Neuronal stem cell (in vitro differentiated cells): ENCODE data around the gene SMARCD3.
A peak's percentile ranks its signal among the peaks of the same experiment; 100 is the strongest.

ENCODE experiments used
- DNase-seq: peaks from one replicate; pipeline ENCODE4 v3.0.0-alpha.2; 2013; ENCODE audit warnings: low spot score
- H2AFZ ChIP-seq: one replicate; pipeline ENCODE4 v1.6.1; 2013; ENCODE audit warnings: mild to moderate bottlenecking, low read length, inconsistent platforms
- H2AK5ac ChIP-seq: 2 replicates; pipeline ENCODE4 v1.6.1; 2013; ENCODE audit warnings: low read depth, mild to moderate bottlenecking, inconsistent platforms, low read length, moderate library complexity, mixed read lengths
- H2BK120ac ChIP-seq: 2 replicates; pipeline ENCODE4 v1.6.1; 2013; ENCODE audit warnings: low read depth, mild to moderate bottlenecking, inconsistent platforms, low read length, moderate library complexity, mixed read lengths
- H2BK12ac ChIP-seq: one replicate; pipeline ENCODE4 v1.6.1; 2013; ENCODE audit warnings: low read length, inconsistent platforms
- H2BK15ac ChIP-seq: 2 replicates; pipeline ENCODE4 v1.6.1; 2013; ENCODE audit warnings: mild to moderate bottlenecking, low read length, inconsistent platforms, mixed read lengths
- H2BK5ac ChIP-seq: one replicate; pipeline ENCODE4 v1.6.1; 2013; ENCODE audit warnings: inconsistent platforms, mild to moderate bottlenecking, low read length, moderate library complexity
- H3K14ac ChIP-seq: one replicate; pipeline ENCODE4 v1.6.1; 2013; ENCODE audit warnings: low read length, inconsistent platforms
- H3K18ac ChIP-seq: 2 replicates; pipeline ENCODE4 v1.6.1; 2013; ENCODE audit warnings: low read length, inconsistent platforms
- H3K23ac ChIP-seq: 2 replicates; pipeline ENCODE4 v1.6.1; 2013; ENCODE audit warnings: low read depth, mild to moderate bottlenecking, mixed read lengths, low read length, inconsistent platforms; ENCODE audit not compliant: poor library complexity
- H3K27ac ChIP-seq: replicated peaks from 3 replicates; pipeline ENCODE4 v1.5.1; 2013; ENCODE audit warnings: low read length, inconsistent platforms
- H3K27me3 ChIP-seq, 3 experiments: 2 replicates each; pipeline ENCODE4 v1.6.1; 2013; ENCODE audit warnings: low read length in 3 of 3, mild to moderate bottlenecking in 2 of 3, inconsistent platforms in 1 of 3, low read depth in 1 of 3, mixed read lengths in 1 of 3, moderate library complexity in 1 of 3; ENCODE audit not compliant: control insufficient read depth in 3 of 3, insufficient read depth in 3 of 3
- H3K36me3 ChIP-seq, 2 donors: replicated peaks in 1 of 2; 2 replicates each; pipeline ENCODE4 v1.6.1; 2013; ENCODE audit warnings: low read length in 2 of 2; ENCODE audit not compliant: control insufficient read depth in 2 of 2, insufficient read depth in 2 of 2
- H3K4ac ChIP-seq: 2 replicates; pipeline ENCODE4 v1.6.1; 2013; ENCODE audit warnings: inconsistent platforms, mild to moderate bottlenecking, low read length, moderate library complexity
- H3K4me1 ChIP-seq, 2 donors: 1 replicate in 1 of 2; 2 replicates in 1 of 2; pipeline ENCODE4 v1.6.1; 2013; ENCODE audit warnings: low read length in 2 of 2, low read depth in 1 of 2; ENCODE audit not compliant: control insufficient read depth in 2 of 2, insufficient read depth in 1 of 2
- H3K4me2 ChIP-seq: one replicate; pipeline ENCODE4 v1.6.1; 2013; ENCODE audit warnings: mild to moderate bottlenecking, low read length, inconsistent platforms; ENCODE audit not compliant: insufficient read depth, poor library complexity, severe bottlenecking
- H3K4me3 ChIP-seq, 2 donors: 2 replicates each; pipeline ENCODE4 v1.5.1; 2013; ENCODE audit warnings: low read length in 2 of 2, mild to moderate bottlenecking in 2 of 2, inconsistent platforms in 1 of 2, moderate library complexity in 1 of 2
- H3K79me1 ChIP-seq: one replicate; pipeline ENCODE4 v1.6.1; 2013; ENCODE audit warnings: low read depth, mild to moderate bottlenecking, inconsistent platforms, low read length, moderate library complexity
- H3K9ac ChIP-seq: one replicate; pipeline ENCODE4 v1.6.1; 2013; ENCODE audit warnings: mild to moderate bottlenecking, low read depth, low read length, inconsistent platforms; ENCODE audit not compliant: poor library complexity
- H3K9me3 ChIP-seq, 2 donors: replicated peaks in 1 of 2; 2 replicates each; pipeline versions ENCODE3 to v1.6.1; 2013; ENCODE audit warnings: low read length in 2 of 2, mild to moderate bottlenecking in 2 of 2, inconsistent platforms in 1 of 2, low read depth in 1 of 2, mixed read lengths in 1 of 2, moderate library complexity in 1 of 2; ENCODE audit not compliant: control insufficient read depth in 2 of 2, insufficient read depth in 1 of 2
- H4K8ac ChIP-seq: one replicate; pipeline ENCODE4 v1.6.1; 2013; ENCODE audit warnings: low read depth, mild to moderate bottlenecking, inconsistent platforms, low read length, moderate library complexity
- H4K91ac ChIP-seq: one replicate; pipeline ENCODE4 v1.6.1; 2013; ENCODE audit warnings: low read length, low read depth, mild to moderate bottlenecking, inconsistent platforms; ENCODE audit not compliant: poor library complexity
- WGBS, 2 donors: extraction: QIAGEN DNeasy Blood & Tissue Kit; methylation state at CpG; one replicate each; pipeline ENCODE4 v1.1.7; 2013; ENCODE audit warnings: missing lambda C conversion rate in 2 of 2, mixed read lengths in 1 of 2; ENCODE audit not compliant: insufficient read length in 2 of 2, insufficient replicate concordance in 1 of 2; ENCODE audit errors: extremely low coverage in 2 of 2; 5-methylcytosine and 5-hydroxymethylcytosine counted together

The SMARCD3 gene

DNA sequence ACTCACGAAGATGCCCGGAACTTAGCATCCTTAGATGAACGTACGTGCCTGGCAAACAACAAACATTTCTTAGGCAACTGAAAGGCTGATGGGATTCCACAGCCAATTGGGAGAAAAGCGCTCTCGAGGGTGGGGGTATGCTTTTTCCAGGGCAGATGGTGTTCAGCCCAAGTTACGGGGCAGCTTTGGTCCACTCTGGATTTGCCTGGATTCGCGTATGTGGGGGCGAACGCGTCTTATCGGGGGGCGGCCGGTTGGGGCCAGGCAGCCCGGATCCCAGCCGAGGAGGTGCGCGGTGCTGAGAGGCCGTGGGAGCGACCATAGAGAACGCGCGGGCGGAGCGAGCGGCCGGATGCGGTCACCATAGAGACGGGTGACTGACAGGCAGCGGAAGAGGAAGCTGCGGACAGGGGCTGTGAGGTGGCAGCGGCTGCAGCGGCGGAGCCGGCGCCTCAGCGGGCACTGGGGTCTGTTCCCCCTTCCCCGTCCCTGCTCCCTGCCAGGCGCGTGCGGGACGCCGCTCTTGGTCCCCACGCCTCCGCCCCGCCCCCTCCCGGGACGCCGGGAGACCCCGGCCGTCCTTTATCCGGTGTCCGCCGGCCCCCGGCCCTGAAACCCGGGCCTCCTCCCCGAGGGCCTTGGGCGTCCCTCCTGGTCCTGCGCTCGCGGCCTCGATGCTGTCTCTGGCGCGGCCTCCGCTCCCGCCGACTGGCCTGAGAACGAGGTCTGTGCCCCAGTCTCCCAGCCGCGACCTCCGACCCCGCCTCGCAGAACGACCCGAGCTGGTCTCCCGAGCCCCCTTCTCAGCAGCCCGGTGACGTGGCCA lies 16.2 kb downstream of the SMARCD3 start, which contains the start of gene CHPF2:
TSS of gene CHPF2 (plus strand) at position 393 of the 826 bp plus-strand sequence. CDS start 1,529 bp downstream, outside the sequence.
- Histone ChIP-seq H2BK120ac (no peak within 1 kb of the TSS), H3K27ac (no peak within 1 kb of the TSS), H2BK5ac (peak within 1 kb of the TSS; percentile 4), H3K18ac (peak within 1 kb of the TSS; percentile 95), H2AK5ac (peak within 1 kb of the TSS; percentile 95), H4K8ac (no peak within 1 kb of the TSS), H3K9me3 (no peaks in the 10 kb centered on the region), H3K4me1 (peaks cover 11 to 13% of the 10 kb centered on the region in 2 donors), H3K4ac (no peak within 1 kb of the TSS), H3K14ac (peak within 1 kb of the TSS; percentile 58), H2BK15ac (peak within 1 kb of the TSS; percentile 3), H3K79me1 (peaks cover 16% of the 10 kb centered on the region), H3K9ac (peak within 1 kb of the TSS; percentile 86), H3K36me3 (peaks cover 17 to 31% of the 10 kb centered on the region in 2 donors), H3K27me3 (no peaks in the 10 kb centered on the region), H3K4me3 (peak within 1 kb of the TSS; percentile 65 to 89), H4K91ac (no peak within 1 kb of the TSS), H2BK12ac (no peak within 1 kb of the TSS), H3K23ac (peak within 1 kb of the TSS; percentile 99), H3K4me2 (peak within 1 kb of the TSS; percentile 96), H2AFZ (peak within 1 kb of the TSS; percentile 84)
- peak; percentile 77 for DNase-seq
- no CpG with 5 or more reads among the region's 79 CpGs for WGBS, 2 donors

DNA sequence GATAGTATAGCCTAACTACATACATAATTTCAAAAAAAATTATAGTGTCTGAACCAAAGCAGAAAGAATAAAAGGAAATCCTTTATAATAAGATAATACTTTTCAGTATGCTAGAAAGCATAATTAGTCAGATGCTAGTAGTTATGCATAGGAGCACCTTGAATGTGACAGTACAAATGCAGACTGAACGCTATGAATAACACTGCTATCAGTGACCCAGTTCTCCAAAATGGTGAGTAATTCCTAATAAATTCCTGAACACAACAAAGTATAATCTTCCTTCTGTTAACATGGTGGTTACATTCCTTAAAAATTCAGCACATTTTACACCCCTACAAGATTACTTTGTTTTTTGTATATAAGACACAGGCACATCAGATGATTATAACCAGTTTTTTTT lies 17.4 kb downstream of the SMARCD3 start:
- H4K91ac ChIP-seq = no peak overlapping the region
- WGBS, 2 donors = no CpG with 5 or more reads among the region's 1 CpG

DNA sequence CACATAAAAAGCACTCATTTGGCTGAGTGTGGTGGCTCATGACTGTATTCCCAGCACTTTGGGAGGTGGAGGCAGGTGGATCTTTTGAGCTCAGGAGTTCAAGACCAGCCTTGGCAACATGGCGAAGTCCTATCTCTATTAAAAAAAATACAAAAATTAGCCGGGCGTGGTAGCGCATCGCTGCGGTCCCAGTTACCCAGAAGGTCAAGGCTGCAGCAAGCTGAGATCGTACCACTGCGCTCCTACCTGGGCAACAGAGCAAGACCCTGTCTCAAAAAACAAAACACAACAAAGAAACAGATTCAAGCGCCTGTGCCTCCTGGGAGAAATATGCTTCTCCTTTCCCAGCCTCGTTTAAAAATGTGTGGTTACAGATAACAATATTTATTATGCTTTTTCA lies 19.2 kb downstream of the SMARCD3 start:
- Histone ChIP-seq H2AK5ac (no peak overlapping the region), H3K4me2 (no peak overlapping the region), H2AFZ (no peak overlapping the region), H2BK12ac (no peak overlapping the region), H3K9me3 (no peaks in the 10 kb centered on the region), H3K18ac (no peak overlapping the region), H2BK5ac (no peak overlapping the region), H3K14ac (no peak overlapping the region), H3K79me1 (peaks cover 18% of the 10 kb centered on the region), H4K91ac (no peak overlapping the region), H3K4me1 (peaks cover 17 to 21% of the 10 kb centered on the region in 2 donors), H3K23ac (no peak overlapping the region), H3K4me3 (no peak overlapping the region), H3K9ac (no peak overlapping the region), H3K27me3 (no peaks in the 10 kb centered on the region), H3K36me3 (peaks cover 6 to 19% of the 10 kb centered on the region in 2 donors), H4K8ac (no peak overlapping the region), H3K4ac (no peak overlapping the region), H2BK15ac (no peak overlapping the region), H3K27ac (no peak overlapping the region), H2BK120ac (no peak overlapping the region)
- DNase-seq = no peak
- no CpG with 5 or more reads among the region's 10 CpGs for WGBS, 2 donors

More for the DNA sequence above, 17.4 kb downstream of the SMARCD3 start:
- H3K23ac ChIP-seq = no peak overlapping the region
- H3K4me3 ChIP-seq = peak overlapping the region in 1 of 2 donors; percentile 65
- H3K36me3 ChIP-seq = peaks cover 9 to 19% of the 10 kb centered on the region in 2 donors
- H3K18ac ChIP-seq = no peak overlapping the region
- H4K8ac ChIP-seq = no peak overlapping the region
- H3K4me1 ChIP-seq = peaks cover 14 to 18% of the 10 kb centered on the region in 2 donors
- no peaks in the 10 kb centered on the region for H3K27me3 ChIP-seq
- H2BK5ac ChIP-seq = no peak overlapping the region
- no peak overlapping the region for H2BK15ac ChIP-seq
- no peak overlapping the region for H3K27ac ChIP-seq
- no peak overlapping the region for H3K4ac ChIP-seq
- H3K9ac ChIP-seq = no peak overlapping the region
- H3K14ac ChIP-seq = no peak overlapping the region
- H2AFZ ChIP-seq = no peak overlapping the region
- no peaks in the 10 kb centered on the region for H3K9me3 ChIP-seq
- no peak overlapping the region for H2BK120ac ChIP-seq
- peaks cover 22% of the 10 kb centered on the region for H3K79me1 ChIP-seq
- H3K4me2 ChIP-seq = no peak overlapping the region
- no peak overlapping the region for H2AK5ac ChIP-seq
- no peak for DNase-seq
- no peak overlapping the region for H2BK12ac ChIP-seq
